HepG2 (cell line): ENCODE measurements around the gene ACOT8. TPM values are rescaled to one million over a fixed set of nuclear protein-coding genes. Genes with fewer than 3 reads are reported as not detected.

Source experiments
- ELF3 ChIP-seq: IDR thresholded peaks from 2 replicates; pipeline ENCODE4 v1.6.1; 2016; ENCODE audit warnings: missing genetic modification reagents, missing compliant biosample characterization
- FOSL1 ChIP-seq: sonication (generic); formaldehyde crosslinking; IDR thresholded peaks from 2 replicates; pipeline ENCODE4 v1.9.0; 2021; ENCODE audit warnings: missing genetic modification reagents, borderline replicate concordance
- FOXA3 ChIP-seq: IDR thresholded peaks from 2 replicates; pipeline ENCODE4 v1.6.1; 2016; ENCODE audit warnings: missing genetic modification reagents, missing compliant biosample characterization
- JUN ChIP-seq: sonication (generic); formaldehyde crosslinking; IDR thresholded peaks from 2 replicates; pipeline ENCODE4 v1.4.0; 2020; ENCODE audit warnings: mild to moderate bottlenecking, missing genetic modification reagents
- NFKBIZ ChIP-seq: IDR thresholded peaks from 2 replicates; pipeline ENCODE4 v1.6.1; 2018; ENCODE audit warnings: missing genetic modification reagents, missing compliant biosample characterization
- NR0B2 ChIP-seq: sonication (generic); formaldehyde crosslinking; IDR thresholded peaks from 2 replicates; pipeline ENCODE4 v1.4.0; 2020; ENCODE audit warnings: mild to moderate bottlenecking, missing genetic modification reagents
- SALL1 ChIP-seq: sonication (generic); formaldehyde crosslinking; IDR thresholded peaks from 2 replicates; pipeline ENCODE4 v1.8.0; 2022; ENCODE audit warnings: mild to moderate bottlenecking, missing genetic modification reagents
- SKI ChIP-seq: fragments of 450-650 bp; IDR thresholded peaks from one replicate; pipeline ENCODE4 v1.6.1; 2018; ENCODE audit warnings: mild to moderate bottlenecking; ENCODE audit not compliant: partially characterized antibody
- TARDBP ChIP-seq: sonication (generic); formaldehyde crosslinking; IDR thresholded peaks from 2 replicates; pipeline ENCODE4 v1.8.0; 2022; ENCODE audit warnings: mild to moderate bottlenecking, missing genetic modification reagents
- ZNF136 ChIP-seq: sonication (generic); formaldehyde crosslinking; IDR thresholded peaks from 2 replicates; pipeline ENCODE4 v1.8.1; 2022; ENCODE audit warnings: low read depth, mild to moderate bottlenecking, moderate library complexity, missing genetic modification reagents
- ZNF230 ChIP-seq: sonication (generic); formaldehyde crosslinking; IDR thresholded peaks from 2 replicates; pipeline ENCODE4 v1.4.0; 2020; ENCODE audit warnings: mild to moderate bottlenecking, missing genetic modification reagents
- ZNF260 ChIP-seq: sonication (generic); formaldehyde crosslinking; IDR thresholded peaks from 2 replicates; pipeline ENCODE4 v1.4.0; 2020; ENCODE audit warnings: missing genetic modification reagents, low read depth, mild to moderate bottlenecking, borderline replicate concordance
- ZNF549 ChIP-seq: sonication (generic); formaldehyde crosslinking; IDR thresholded peaks from 2 replicates; pipeline ENCODE4 v1.5.0; 2020; ENCODE audit warnings: missing genetic modification reagents
- ZNF598 ChIP-seq: sonication (generic); formaldehyde crosslinking; IDR thresholded peaks from 2 replicates; pipeline ENCODE4 v1.5.1; 2020; ENCODE audit warnings: mild to moderate bottlenecking, missing genetic modification reagents, borderline replicate concordance
- ZNF652 ChIP-seq: IDR thresholded peaks from 2 replicates; pipeline ENCODE4 v1.6.1; 2016; ENCODE audit warnings: low read depth, borderline replicate concordance
- ZNF691 ChIP-seq: sonication (generic); formaldehyde crosslinking; IDR thresholded peaks from 2 replicates; pipeline ENCODE4 v1.4.0; 2020; ENCODE audit warnings: missing genetic modification reagents, low read depth, mild to moderate bottlenecking, borderline replicate concordance
- ZNF724P ChIP-seq: sonication (generic); formaldehyde crosslinking; IDR thresholded peaks from 2 replicates; pipeline ENCODE4 v1.8.0; 2022; ENCODE audit warnings: missing genetic modification reagents, borderline replicate concordance
- ZNF772 ChIP-seq: sonication (generic); formaldehyde crosslinking; IDR thresholded peaks from 2 replicates; pipeline ENCODE4 v1.5.0; 2020; ENCODE audit warnings: mild to moderate bottlenecking, missing genetic modification reagents
- polyA plus RNA-seq, 8 experiments: library from polyadenylated mRNA; depleted of rRNA in 3 of 8; stranded (reverse) in 7 of 8; unstranded in 1 of 8; fragments of >200 nt; fragmentation: Illumina TruSeq in 4 of 8; extraction: Trizol in 4 of 8; gene quantifications; 2 replicates each; pipeline versions ENCODE4 v1.2.1 to v1.2.3, GENCODE V29; 2011 to 2016; ENCODE audit warnings: low read depth in 4 of 8, missing spikeins in 1 of 8, mixed read lengths in 1 of 8; ENCODE audit not compliant: insufficient read depth in 1 of 8
- total RNA-seq, 5 experiments: library from RNA; depleted of rRNA; stranded (reverse); fragments of >200 nt; fragmentation: Illumina TruSeq; extraction: Trizol; gene quantifications; 2 replicates each; pipeline ENCODE4 v1.2.3, GENCODE V29; 2016; ENCODE audit warnings: low read depth in 1 of 5
- TF ChIP-seq, protein P1 (sequence below): sonication (generic); formaldehyde crosslinking; IDR thresholded peaks from 2 replicates; pipeline ENCODE4 v1.8.0; 2022; ENCODE audit warnings: missing genetic modification reagents, mild to moderate bottlenecking, moderate library complexity, borderline replicate concordance
- TF ChIP-seq, protein P2 (sequence below): sonication (generic); formaldehyde crosslinking; IDR thresholded peaks from 2 replicates; pipeline ENCODE4; 2020; ENCODE audit warnings: missing genetic modification reagents, mild to moderate bottlenecking, borderline replicate concordance
- TF ChIP-seq, protein P3 (sequence below): sonication (generic); formaldehyde crosslinking; conservative IDR thresholded peaks from 2 replicates; pipeline ENCODE4 v1.4.0; 2020; ENCODE audit warnings: missing genetic modification reagents

The ACOT8 gene
- total and polyA plus RNA-seq, 2 of the 13 experiments (the other 11 are each of a cell fraction or from before 2014, with no cell fraction given) = 31.4 to 45.5 TPM

DNA sequence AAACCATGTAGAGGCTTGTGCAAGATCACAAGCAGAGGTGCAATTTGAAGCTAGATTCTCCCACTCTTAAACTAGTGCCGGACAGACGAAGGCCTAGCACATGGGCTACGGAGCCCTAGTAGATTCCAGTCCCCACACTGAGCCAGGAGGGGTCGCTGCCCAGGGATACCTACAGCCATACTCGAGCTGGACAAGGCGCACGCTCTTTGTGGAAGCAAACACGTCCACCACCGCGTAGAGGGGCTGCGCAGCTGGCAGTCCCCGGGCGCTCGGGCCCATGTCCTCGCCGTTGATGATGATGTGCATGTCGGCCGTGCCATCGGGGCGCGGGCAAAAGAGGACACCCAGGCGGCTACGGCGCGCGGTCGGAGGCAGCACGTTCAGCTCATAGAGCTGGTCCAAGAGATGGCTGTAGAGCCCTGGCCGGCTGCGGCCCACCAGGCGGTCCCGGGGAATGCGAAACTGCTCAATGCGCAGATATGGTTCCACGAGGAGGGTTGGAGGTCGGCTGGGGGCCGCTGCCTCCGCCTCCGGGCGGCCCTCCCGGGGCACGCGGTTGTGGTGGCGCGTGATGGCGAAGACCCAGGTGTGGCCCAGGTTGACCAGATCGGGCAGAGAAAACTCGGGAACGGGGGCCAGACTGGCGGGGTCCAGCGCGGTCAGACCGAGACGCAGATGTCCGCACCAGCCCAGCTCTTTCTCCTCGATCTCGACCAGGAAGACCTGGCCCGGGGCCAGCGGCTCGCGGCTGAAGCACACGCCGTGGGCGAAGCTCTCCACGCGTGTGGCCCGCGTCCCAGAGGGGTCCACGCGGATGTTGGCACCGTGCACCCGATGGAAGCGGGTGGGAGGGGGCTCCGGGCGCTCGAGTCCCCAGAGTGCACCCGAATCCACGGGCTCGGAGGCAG lies 33.1 kb upstream of the ACOT8 start (continued):
- TF ChIP-seq, protein P1, sequence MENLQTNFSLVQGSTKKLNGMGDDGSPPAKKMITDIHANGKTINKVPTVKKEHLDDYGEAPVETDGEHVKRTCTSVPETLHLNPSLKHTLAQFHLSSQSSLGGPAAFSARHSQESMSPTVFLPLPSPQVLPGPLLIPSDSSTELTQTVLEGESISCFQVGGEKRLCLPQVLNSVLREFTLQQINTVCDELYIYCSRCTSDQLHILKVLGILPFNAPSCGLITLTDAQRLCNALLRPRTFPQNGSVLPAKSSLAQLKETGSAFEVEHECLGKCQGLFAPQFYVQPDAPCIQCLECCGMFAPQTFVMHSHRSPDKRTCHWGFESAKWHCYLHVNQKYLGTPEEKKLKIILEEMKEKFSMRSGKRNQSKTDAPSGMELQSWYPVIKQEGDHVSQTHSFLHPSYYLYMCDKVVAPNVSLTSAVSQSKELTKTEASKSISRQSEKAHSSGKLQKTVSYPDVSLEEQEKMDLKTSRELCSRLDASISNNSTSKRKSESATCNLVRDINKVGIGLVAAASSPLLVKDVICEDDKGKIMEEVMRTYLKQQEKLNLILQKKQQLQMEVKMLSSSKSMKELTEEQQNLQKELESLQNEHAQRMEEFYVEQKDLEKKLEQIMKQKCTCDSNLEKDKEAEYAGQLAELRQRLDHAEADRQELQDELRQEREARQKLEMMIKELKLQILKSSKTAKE (CRISPR knock-in tag) = peak; percentile 32; the same call in 1 of the 2 replicates
- TF ChIP-seq SALL1 (CRISPR knock-in tag) (peak; percentile 91), ZNF652 (CRISPR knock-in tag) (0 out of 2 replicates have a peak, but pooled peaks have one; percentile 20), JUN (CRISPR knock-in tag) (no peak), NFKBIZ (CRISPR knock-in tag) (no peak), ZNF691 (CRISPR knock-in tag) (no peak), NR0B2 (CRISPR knock-in tag) (peak; percentile 94; the same call in 1 of the 2 replicates), FOXA3 (peak; percentile 62), ZNF136 (CRISPR knock-in tag) (peak; percentile 91; the same call in 1 of the 2 replicates), ELF3 (CRISPR knock-in tag) (peak; percentile 84), ZNF598 (peak; percentile 83; the same call in 1 of the 2 replicates), SKI (no peak), FOSL1 (no peak), ZNF772 (CRISPR knock-in tag) (no peak), ZNF260 (CRISPR knock-in tag) (no peak), ZNF230 (CRISPR knock-in tag) (peak; percentile 5; the same call in 1 of the 2 replicates), TARDBP (CRISPR knock-in tag) (0 out of 2 replicates have a peak, but pooled peaks have one; percentile 66), ZNF724P (peak; percentile 46; the same call in 1 of the 2 replicates), ZNF549 (CRISPR knock-in tag) (no peak; the same call in 1 of the 2 replicates)
- TF ChIP-seq, protein P2, sequence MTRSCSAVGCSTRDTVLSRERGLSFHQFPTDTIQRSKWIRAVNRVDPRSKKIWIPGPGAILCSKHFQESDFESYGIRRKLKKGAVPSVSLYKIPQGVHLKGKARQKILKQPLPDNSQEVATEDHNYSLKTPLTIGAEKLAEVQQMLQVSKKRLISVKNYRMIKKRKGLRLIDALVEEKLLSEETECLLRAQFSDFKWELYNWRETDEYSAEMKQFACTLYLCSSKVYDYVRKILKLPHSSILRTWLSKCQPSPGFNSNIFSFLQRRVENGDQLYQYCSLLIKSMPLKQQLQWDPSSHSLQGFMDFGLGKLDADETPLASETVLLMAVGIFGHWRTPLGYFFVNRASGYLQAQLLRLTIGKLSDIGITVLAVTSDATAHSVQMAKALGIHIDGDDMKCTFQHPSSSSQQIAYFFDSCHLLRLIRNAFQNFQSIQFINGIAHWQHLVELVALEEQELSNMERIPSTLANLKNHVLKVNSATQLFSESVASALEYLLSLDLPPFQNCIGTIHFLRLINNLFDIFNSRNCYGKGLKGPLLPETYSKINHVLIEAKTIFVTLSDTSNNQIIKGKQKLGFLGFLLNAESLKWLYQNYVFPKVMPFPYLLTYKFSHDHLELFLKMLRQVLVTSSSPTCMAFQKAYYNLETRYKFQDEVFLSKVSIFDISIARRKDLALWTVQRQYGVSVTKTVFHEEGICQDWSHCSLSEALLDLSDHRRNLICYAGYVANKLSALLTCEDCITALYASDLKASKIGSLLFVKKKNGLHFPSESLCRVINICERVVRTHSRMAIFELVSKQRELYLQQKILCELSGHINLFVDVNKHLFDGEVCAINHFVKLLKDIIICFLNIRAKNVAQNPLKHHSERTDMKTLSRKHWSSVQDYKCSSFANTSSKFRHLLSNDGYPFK = no peak
- TF ChIP-seq, protein P3, sequence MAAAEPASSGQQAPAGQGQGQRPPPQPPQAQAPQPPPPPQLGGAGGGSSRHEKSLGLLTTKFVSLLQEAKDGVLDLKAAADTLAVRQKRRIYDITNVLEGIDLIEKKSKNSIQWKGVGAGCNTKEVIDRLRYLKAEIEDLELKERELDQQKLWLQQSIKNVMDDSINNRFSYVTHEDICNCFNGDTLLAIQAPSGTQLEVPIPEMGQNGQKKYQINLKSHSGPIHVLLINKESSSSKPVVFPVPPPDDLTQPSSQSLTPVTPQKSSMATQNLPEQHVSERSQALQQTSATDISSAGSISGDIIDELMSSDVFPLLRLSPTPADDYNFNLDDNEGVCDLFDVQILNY = peak; percentile 43
